Trophoblast cell (in vitro differentiated cells and primary cell): ENCODE measurements around the gene KRT20.

ENCODE experiments used
- DNase-seq, 2 donors: peaks; one replicate each; pipeline ENCODE4 v3.0.0-alpha.2; 2016
- H2AFZ ChIP-seq: 2 replicates; pipeline ENCODE4 v1.6.1; 2013; ENCODE audit warnings: low read length, moderate library complexity, mild to moderate bottlenecking; ENCODE audit not compliant: insufficient read depth, poor library complexity
- H2AK5ac ChIP-seq: 2 replicates; pipeline ENCODE4 v1.6.1; 2013; ENCODE audit warnings: mild to moderate bottlenecking, low read length
- H2BK120ac ChIP-seq: 2 replicates; pipeline ENCODE4 v1.6.1; 2013; ENCODE audit warnings: low read length, mild to moderate bottlenecking, moderate library complexity; ENCODE audit not compliant: insufficient read depth, poor library complexity
- H2BK12ac ChIP-seq: 2 replicates; pipeline ENCODE4 v1.6.1; 2013; ENCODE audit warnings: mild to moderate bottlenecking, low read length, moderate library complexity
- H2BK5ac ChIP-seq: 2 replicates; pipeline ENCODE4 v1.6.1; 2013; ENCODE audit warnings: low read length, low read depth, moderate library complexity, mild to moderate bottlenecking; ENCODE audit not compliant: poor library complexity
- H3K14ac ChIP-seq: 2 replicates; pipeline ENCODE4 v1.6.1; 2013; ENCODE audit warnings: mild to moderate bottlenecking, low read length
- H3K18ac ChIP-seq: 2 replicates; pipeline ENCODE4 v1.6.1; 2013; ENCODE audit warnings: mild to moderate bottlenecking, low read length
- H3K23ac ChIP-seq: 2 replicates; pipeline ENCODE4 v1.6.1; 2013; ENCODE audit warnings: low read length
- H3K27ac ChIP-seq: 2 replicates; pipeline ENCODE4 v1.5.1; 2013; ENCODE audit warnings: low read depth, mild to moderate bottlenecking, inconsistent platforms, low read length, moderate library complexity
- H3K27me3 ChIP-seq: 2 replicates; pipeline ENCODE4 v1.6.1; 2013; ENCODE audit warnings: inconsistent platforms, mild to moderate bottlenecking, low read length, moderate library complexity; ENCODE audit not compliant: insufficient read depth
- H3K36me3 ChIP-seq, 2 experiments: 1 replicate in 1 of 2; 2 replicates in 1 of 2; pipeline ENCODE4 v1.6.1; 2013; ENCODE audit warnings: low read length in 2 of 2, mild to moderate bottlenecking in 2 of 2, moderate library complexity in 1 of 2; ENCODE audit not compliant: insufficient read depth in 2 of 2, control insufficient read depth in 1 of 2
- H3K4ac ChIP-seq: 2 replicates; pipeline ENCODE4 v1.6.1; 2013; ENCODE audit warnings: low read depth, mild to moderate bottlenecking, low read length, moderate library complexity
- H3K4me1 ChIP-seq, 2 experiments: 1 replicate in 1 of 2; 2 replicates in 1 of 2; pipeline ENCODE4 v1.6.1; 2013; ENCODE audit warnings: low read length in 2 of 2, mild to moderate bottlenecking in 2 of 2, moderate library complexity in 1 of 2; ENCODE audit not compliant: insufficient read depth in 2 of 2, control insufficient read depth in 1 of 2
- H3K4me2 ChIP-seq: 2 replicates; pipeline ENCODE4 v1.6.1; 2013; ENCODE audit warnings: inconsistent platforms, mild to moderate bottlenecking, low read length, moderate library complexity
- H3K4me3 ChIP-seq: 2 replicates; pipeline ENCODE4 v1.5.1; 2013; ENCODE audit warnings: mild to moderate bottlenecking, low read depth, low read length, inconsistent platforms
- H3K79me1 ChIP-seq: one replicate; pipeline ENCODE4 v1.6.1; 2013; ENCODE audit warnings: low read length
- H3K79me2 ChIP-seq: 2 replicates; pipeline ENCODE4 v1.6.1; 2013; ENCODE audit warnings: low read length, mild to moderate bottlenecking; ENCODE audit not compliant: control insufficient read depth, insufficient read depth, poor library complexity
- H3K9ac ChIP-seq: 2 replicates; pipeline ENCODE4 v1.6.1; 2013; ENCODE audit warnings: mild to moderate bottlenecking, low read length
- H3K9me3 ChIP-seq: 2 replicates; pipeline ENCODE4 v1.6.1; 2013; ENCODE audit warnings: low read depth, mild to moderate bottlenecking, control low read depth, inconsistent platforms, low read length; ENCODE audit not compliant: insufficient read depth
- H4K12ac ChIP-seq: 2 replicates; pipeline ENCODE4 v1.6.1; 2013; ENCODE audit warnings: low read depth, mild to moderate bottlenecking, low read length, moderate library complexity
- H4K8ac ChIP-seq: 2 replicates; pipeline ENCODE4 v1.6.1; 2013; ENCODE audit warnings: low read depth, mild to moderate bottlenecking, low read length, moderate library complexity
- H4K91ac ChIP-seq: one replicate; pipeline ENCODE4 v1.6.1; 2013; ENCODE audit warnings: low read depth, mild to moderate bottlenecking, low read length, moderate library complexity
- WGBS: extraction: QIAGEN DNeasy Blood & Tissue Kit; methylation state at CpG from one replicate; pipeline ENCODE4 v1.1.7; 2013; ENCODE audit warnings: missing lambda C conversion rate; ENCODE audit not compliant: insufficient read length, insufficient coverage; ENCODE audit errors: extremely low coverage; 5-methylcytosine and 5-hydroxymethylcytosine counted together

The KRT20 gene

GRCh38 chr17:40886090-40886489 lies 1.0 kb upstream of the KRT20 start:
- Histone ChIP-seq H2AK5ac (no peak overlapping the region), H3K27ac (no peak overlapping the region), H4K91ac (no peak overlapping the region), H3K14ac (no peak overlapping the region), H2BK120ac (no peak overlapping the region), H3K4me1 (no peaks in the 10 kb centered on the region), H3K27me3 (no peaks in the 10 kb centered on the region), H3K36me3 (no peaks in the 10 kb centered on the region), H3K9ac (no peak overlapping the region), H4K12ac (no peak overlapping the region), H2BK5ac (no peak overlapping the region), H3K9me3 (no peaks in the 10 kb centered on the region), H2BK12ac (no peak overlapping the region), H3K4ac (no peak overlapping the region), H3K79me1 (no peaks in the 10 kb centered on the region), H4K8ac (no peak overlapping the region), H3K4me3 (no peak overlapping the region), H3K4me2 (no peak overlapping the region), H2AFZ (no peak overlapping the region), H3K79me2 (no peaks in the 10 kb centered on the region), H3K23ac (no peak overlapping the region), H3K18ac (no peak overlapping the region)
- DNase-seq: no peak
- no CpG with 5 or more reads among the region's 3 CpGs for WGBS

GRCh38 chr17:40883626-40884334 lies 1.3 kb downstream of the KRT20 start:
- no peak overlapping the region for H3K23ac ChIP-seq

DNA sequence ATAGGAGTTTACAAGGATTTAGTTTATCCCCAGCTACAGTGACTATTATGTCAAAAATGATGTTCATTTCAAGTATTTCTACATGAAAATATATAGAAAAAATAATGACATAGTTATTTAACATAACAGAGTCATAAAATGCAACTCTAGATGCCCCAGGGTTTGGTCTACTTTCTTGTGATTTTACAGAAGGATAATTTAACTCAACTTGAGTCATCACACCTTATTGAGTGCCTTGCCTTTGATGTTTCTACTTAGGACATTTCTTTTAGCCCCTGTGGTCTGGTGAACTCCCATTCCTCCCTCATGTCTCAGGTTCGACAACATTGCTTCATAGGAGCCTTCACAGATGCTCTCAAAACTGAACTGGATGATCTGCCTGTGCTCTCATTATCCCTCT lies 2.0 kb downstream of the KRT20 start:
- Histone ChIP-seq H3K79me2 (no peaks in the 10 kb centered on the region), H3K14ac (no peak overlapping the region), H3K36me3 (no peaks in the 10 kb centered on the region), H2BK5ac (no peak overlapping the region), H3K9me3 (no peaks in the 10 kb centered on the region), H3K27me3 (no peaks in the 10 kb centered on the region), H2AFZ (no peak overlapping the region), H4K12ac (no peak overlapping the region), H2BK12ac (no peak overlapping the region), H2BK120ac (no peak overlapping the region), H3K4me2 (no peak overlapping the region), H3K4me1 (no peaks in the 10 kb centered on the region), H3K4me3 (no peak overlapping the region), H2AK5ac (no peak overlapping the region), H3K27ac (no peak overlapping the region), H4K91ac (no peak overlapping the region), H3K23ac (no peak overlapping the region), H3K4ac (no peak overlapping the region), H4K8ac (no peak overlapping the region), H3K18ac (no peak overlapping the region), H3K9ac (no peak overlapping the region), H3K79me1 (no peaks in the 10 kb centered on the region)
- peak; percentile 71 to 93 for DNase-seq
- whole genome bisulfite sequencing: no CpG with 5 or more reads among the region's 1 CpG

More at GRCh38 chr17:40883626-40884334, 1.3 kb downstream of the KRT20 start:
- no peak overlapping the region for H3K4ac ChIP-seq
- no peak overlapping the region for H3K27ac ChIP-seq
- DNase-seq: peak; percentile 14 to 68
- no peak overlapping the region for H2BK120ac ChIP-seq
- H3K36me3 ChIP-seq: no peaks in the 10 kb centered on the region
- no peaks in the 10 kb centered on the region for H3K79me1 ChIP-seq
- H3K4me2 ChIP-seq: no peak overlapping the region
- no peak overlapping the region for H2BK5ac ChIP-seq
- no peak overlapping the region for H2AK5ac ChIP-seq
- no peaks in the 10 kb centered on the region for H3K79me2 ChIP-seq
- H3K9ac ChIP-seq: no peak overlapping the region
- H4K91ac ChIP-seq: no peak overlapping the region
- H3K4me3 ChIP-seq: no peak overlapping the region
- H4K8ac ChIP-seq: no peak overlapping the region
- H3K9me3 ChIP-seq: no peaks in the 10 kb centered on the region
- WGBS: no CpG with 5 or more reads among the region's 7 CpGs
- no peaks in the 10 kb centered on the region for H3K4me1 ChIP-seq
- H2AFZ ChIP-seq: no peak overlapping the region
- H4K12ac ChIP-seq: no peak overlapping the region
- no peak overlapping the region for H3K18ac ChIP-seq
- no peak overlapping the region for H3K14ac ChIP-seq
- no peaks in the 10 kb centered on the region for H3K27me3 ChIP-seq
- H2BK12ac ChIP-seq: no peak overlapping the region

DNA sequence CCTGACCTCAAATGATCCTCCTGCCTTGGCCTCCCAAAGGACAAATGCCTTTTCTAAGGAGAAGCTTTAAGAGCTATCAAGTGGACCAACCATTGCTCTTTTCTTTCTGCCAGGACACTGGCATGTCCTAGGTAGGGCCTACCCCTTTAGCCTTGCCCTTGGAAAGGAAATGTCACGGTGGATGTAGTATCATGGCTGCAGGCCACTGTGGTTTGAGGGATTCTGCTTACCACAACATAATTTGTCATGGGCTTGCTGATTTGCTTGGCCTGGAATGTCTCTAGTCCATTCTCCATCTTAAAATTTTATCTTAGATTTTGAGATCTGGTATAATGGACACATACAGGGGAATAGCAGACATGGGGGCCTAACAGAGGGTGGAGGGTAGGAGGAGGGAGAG lies 6.0 kb downstream of the KRT20 start:
- Histone ChIP-seq H2BK12ac (no peak overlapping the region), H3K27me3 (no peaks in the 10 kb centered on the region), H3K79me1 (no peaks in the 10 kb centered on the region), H4K8ac (no peak overlapping the region), H3K4me3 (no peak overlapping the region), H2AK5ac (no peak overlapping the region), H3K36me3 (no peaks in the 10 kb centered on the region), H3K14ac (no peak overlapping the region), H4K12ac (no peak overlapping the region), H2BK5ac (no peak overlapping the region), H4K91ac (no peak overlapping the region), H3K9ac (no peak overlapping the region), H3K9me3 (no peaks in the 10 kb centered on the region), H3K4me1 (no peaks in the 10 kb centered on the region), H3K23ac (no peak overlapping the region), H2BK120ac (no peak overlapping the region), H3K4me2 (no peak overlapping the region), H2AFZ (no peak overlapping the region), H3K27ac (no peak overlapping the region), H3K18ac (no peak overlapping the region), H3K79me2 (no peaks in the 10 kb centered on the region), H3K4ac (no peak overlapping the region)
- WGBS: no CpG with 5 or more reads among the region's 1 CpG
- DNase-seq: no peak
